Measurements from ENCODE around the gene MFAP2. TPM values are rescaled to one million over a fixed set of nuclear protein-coding genes. Genes with fewer than 3 reads are reported as not detected.

The MFAP2 gene
- total and polyA plus RNA-seq, 2 of the 8 experiments (the other 6 are each of a cell fraction or from before 2014, with no cell fraction given) = 172 to 326 TPM

GRCh38 chr1:16971341-16972188, 8.9 kb downstream of the MFAP2 start:
- TF ChIP-seq MAX (IDR thresholded peaks at IDR 0.05) = no peak
- peak; percentile 56; the same call in 1 of the 2 replicates for TF ChIP-seq ATF3 (IDR thresholded peaks at IDR 0.05; ENCODE audit: insufficient read depth, low read depth, low read length)
- TF ChIP-seq USF2 (IDR thresholded peaks at IDR 0.05; ENCODE audit: low read length) = peak; percentile 78
- no peak for TF ChIP-seq EGR1 (IDR thresholded peaks at IDR 0.05; ENCODE audit: borderline replicate concordance, low read depth, low read length)
- Histone ChIP-seq H2BK5ac (ENCODE audit: low read depth, low read length) (peak overlapping the region; percentile 60; the same call in 1 of the 2 replicates), H3K23me2 (ENCODE audit: low read depth, low read length) (peaks cover 3% of the 10 kb centered on the region; the same call in 1 of the 2 replicates), H4K5ac (ENCODE audit: insufficient read length, low read depth, low read length) (no peak overlapping the region), H3K36me3 (ENCODE audit: control insufficient read depth in 2 of 4, insufficient read depth in 4 of 4, low read length in 3 of 4) (peaks cover 6 to 29% (median 23%) of the 10 kb centered on the region in 4 experiments; a peak in 7 of 8 replicates), H3K56ac (replicated peaks; ENCODE audit: insufficient read length, low read depth, low read length) (no peak overlapping the region), H3K4me1 (replicated peaks in 1 of 4; ENCODE audit: control insufficient read depth in 3 of 4, insufficient read depth in 4 of 4, low read length in 3 of 4) (peaks cover 0 to 11% (median 8%) of the 10 kb centered on the region in 4 experiments; a peak in 6 of 7 replicates), H4K91ac (replicated peaks; ENCODE audit: insufficient read length, low read length) (no peak overlapping the region), H3K4me3 (ENCODE audit: extremely low read depth in 1 of 4, insufficient read depth in 2 of 4, low read depth in 3 of 4, low read length in 4 of 4) (no peak overlapping the region), H3K27me3 (replicated peaks in 1 of 4; ENCODE audit: control insufficient read depth in 3 of 4, extremely low read depth in 1 of 4, insufficient read depth in 3 of 4, low read length in 3 of 4) (no peaks in the 10 kb centered on the region), H2BK120ac (replicated peaks; ENCODE audit: low read depth, low read length) (no peak overlapping the region), H3K79me2 (ENCODE audit: control insufficient read depth in 1 of 2, insufficient read depth in 2 of 2, low read length in 2 of 2) (no peaks in the 10 kb centered on the region), H3K9ac (replicated peaks in 1 of 4; ENCODE audit: extremely low read depth in 1 of 4, low read depth in 3 of 4, low read length in 3 of 4) (no peak overlapping the region), H2BK15ac (ENCODE audit: low read length) (no peak overlapping the region), H3K18ac (ENCODE audit: extremely low read depth, low read length) (peak overlapping the region; percentile 60), H2AFZ (ENCODE audit: low read length) (no peak overlapping the region), H4K8ac (ENCODE audit: extremely low read depth, insufficient read depth, low read length) (peak overlapping the region; percentile 76), H2AK5ac (ENCODE audit: low read depth, low read length) (0 out of 2 replicates have a peak overlapping the region, but pooled peaks have one; percentile 53), H3K14ac (ENCODE audit: insufficient read length) (no peak overlapping the region), H3K27ac (ENCODE audit: low read depth, low read length) (0 out of 2 replicates have a peak overlapping the region, but pooled peaks have one; percentile 11), H2BK12ac (ENCODE audit: low read depth, low read length) (peak overlapping the region; percentile 60; the same call in 1 of the 2 replicates), H3K9me3 (ENCODE audit: insufficient read depth in 2 of 2, low read depth in 1 of 2, low read length in 1 of 2) (no peaks in the 10 kb centered on the region), H3K79me1 (ENCODE audit: low read depth, low read length) (no peaks in the 10 kb centered on the region), H3K23ac (ENCODE audit: insufficient read length) (no peak overlapping the region), H4K20me1 (replicated peaks in 1 of 2; ENCODE audit: control insufficient read depth in 1 of 2, insufficient read depth in 2 of 2, low read length in 2 of 2) (peaks cover 10 to 20% of the 10 kb centered on the region in 2 experiments), H3K4me2 (ENCODE audit: insufficient read depth in 1 of 2, low read depth in 2 of 2, low read length in 2 of 2) (no peak overlapping the region), H3K4ac (replicated peaks; ENCODE audit: insufficient read length, low read depth, low read length) (no peak overlapping the region), H2BK20ac (ENCODE audit: low read length) (no peak overlapping the region)
- DNase-seq (ENCODE audit: low read depth in 1 of 2, low spot score in 2 of 2) = peak in 1 of 2 experiments; percentile 81
- WGBS, 2 experiments (ENCODE audit: extremely low coverage in 1 of 2, insufficient coverage in 1 of 2, insufficient read length in 1 of 2, insufficient replicate concordance in 2 of 2, low coverage in 1 of 2, low lambda C conversion rate in 2 of 2, missing lambda C conversion rate in 1 of 2) = 85% methylated on average over 22 of the region's 28 CpGs; no CpG with 5 or more reads in 1 of the 2 experiments
- ChIA-PET CTCF (ENCODE audit: partially characterized antibody) (interaction anchor here (1.2 to 14.3 kb wide), 5 partner anchors 10 to 50 kb away, joined by 3 to 267 read pairs (median 3); partner anchors contain the start of genes CROCC and MFAP2), POLR2A (ENCODE audit: partially characterized antibody) (interaction anchor here (0.7 to 9.5 kb wide), 6 partner anchors 8 to 43 kb away, joined by 3 to 92 read pairs (median 5); partner anchors contain the start of gene MFAP2)
- FAIRE-seq = no peak
